Measurements from ENCODE around the gene WNT2.

The WNT2 gene

DNA sequence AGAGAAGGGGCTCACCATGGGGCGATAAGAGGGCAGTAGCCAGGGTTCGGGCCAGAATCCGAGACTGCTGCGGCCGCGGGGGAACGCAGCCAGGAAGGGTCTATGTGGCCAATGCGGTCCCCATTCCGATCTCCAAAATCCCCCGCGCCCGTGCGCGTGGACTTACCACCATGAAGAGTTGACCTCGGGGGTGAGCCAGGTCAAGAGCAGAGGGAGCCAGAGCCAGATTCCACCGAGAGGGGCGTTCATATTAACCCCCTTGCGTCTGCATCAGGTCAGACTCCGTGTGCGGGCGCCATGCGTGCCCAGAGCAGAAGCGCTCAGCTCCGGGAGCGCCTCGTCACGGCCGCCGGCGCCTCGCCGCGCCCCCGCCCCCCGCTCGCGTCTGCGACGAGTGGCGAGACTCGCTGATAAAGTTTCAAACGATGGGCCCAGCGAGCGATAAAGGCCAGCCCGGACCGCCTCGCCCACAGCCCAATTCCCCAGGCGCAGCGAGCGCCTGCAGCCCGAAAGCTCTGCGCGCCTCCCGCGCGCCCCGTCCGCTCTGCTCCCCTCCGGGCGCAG is at the start of gene WNT2:
TSS of gene WNT2 (minus strand) at position 318 of the 564 bp plus-strand sequence. CDS start at position 249, 69 bp downstream.
- Histone ChIP-seq H3K9me3 (ENCODE audit: control insufficient read depth in 1 of 2, low read length in 2 of 2) (no peaks in the 10 kb centered on the region), H3K36me3 (ENCODE audit: control insufficient read depth in 1 of 2, insufficient read depth in 2 of 2, low read length in 2 of 2) (no peaks in the 10 kb centered on the region), H3K27ac (ENCODE audit: low read length) (no peak within 1 kb of the TSS), H3K4me3 (ENCODE audit: low read depth in 1 of 2, low read length in 2 of 2) (peak within 1 kb of the TSS; percentile 51 to 79), H3K27me3 (ENCODE audit: low read depth, low read length) (peaks cover 35% of the 10 kb centered on the region), H3K4me1 (ENCODE audit: control insufficient read depth in 1 of 2, insufficient read depth in 2 of 2, low read length in 2 of 2) (peaks cover 0 to 22% of the 10 kb centered on the region in 2 donors)

DNA sequence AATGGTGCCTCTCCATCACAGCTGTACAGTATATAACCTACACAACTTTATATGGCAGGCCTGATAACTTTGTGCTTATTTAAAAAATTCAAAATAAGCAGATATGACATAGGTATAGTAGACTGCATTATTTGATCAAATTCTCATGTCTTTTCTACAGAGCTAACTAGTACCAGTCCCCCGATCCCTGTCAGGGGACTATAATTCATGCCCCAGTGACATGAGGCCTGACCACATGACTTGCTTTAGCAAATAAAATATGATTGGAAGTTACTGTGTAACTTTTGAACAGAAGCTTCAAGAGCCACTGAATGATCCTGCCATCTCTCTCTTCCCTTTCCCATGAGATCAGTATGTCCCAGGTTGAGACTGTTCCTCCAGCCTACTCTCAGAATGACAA is 49.2 kb upstream of the WNT2 start:
- H3K36me3 ChIP-seq (ENCODE audit: control insufficient read depth in 1 of 2, insufficient read depth in 2 of 2, low read length in 2 of 2), result no peaks in the 10 kb centered on the region

DNA sequence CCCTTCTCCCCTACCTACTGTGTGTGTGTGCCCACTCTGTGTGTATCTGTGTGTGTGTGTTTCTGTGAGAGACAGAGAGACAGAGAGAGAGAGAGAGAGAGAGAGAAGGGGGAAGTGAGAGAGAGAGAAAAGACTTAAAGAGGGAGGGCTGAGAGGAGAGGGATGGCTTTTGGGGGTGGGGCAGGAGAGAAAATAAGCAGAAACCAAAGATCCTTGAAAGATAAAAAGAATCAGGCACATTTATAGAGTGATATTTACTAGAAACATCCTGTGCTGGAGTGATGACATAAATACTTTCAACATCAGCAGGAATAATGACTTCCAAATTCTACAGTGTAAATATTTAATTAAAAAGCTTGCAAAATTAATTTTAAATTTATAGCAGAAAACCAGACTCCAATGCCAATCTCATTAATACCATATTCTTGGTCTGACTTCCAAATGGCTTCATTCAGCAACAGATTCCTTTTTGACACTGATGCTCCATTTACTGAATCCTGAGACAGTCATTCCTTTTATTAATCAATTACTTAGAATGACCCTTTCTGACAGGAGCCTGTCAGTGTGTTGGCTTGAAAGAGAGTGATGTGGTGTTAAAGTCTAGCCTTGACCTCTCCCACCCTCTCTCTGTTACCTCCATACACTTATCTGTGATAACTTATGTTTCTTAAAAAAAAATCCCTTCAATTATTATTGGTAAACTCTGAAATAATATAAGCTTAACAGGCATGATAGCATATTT is 41.7 kb upstream of the WNT2 start:
- Histone ChIP-seq H3K4me3 (ENCODE audit: low read depth in 1 of 2, low read length in 2 of 2) (no peak overlapping the region), H3K4me1 (ENCODE audit: control insufficient read depth in 1 of 2, insufficient read depth in 2 of 2, low read length in 2 of 2) (no peaks in the 10 kb centered on the region), H3K27me3 (ENCODE audit: low read depth, low read length) (no peaks in the 10 kb centered on the region), H3K9me3 (ENCODE audit: control insufficient read depth in 1 of 2, low read length in 2 of 2) (no peaks in the 10 kb centered on the region), H3K36me3 (ENCODE audit: control insufficient read depth in 1 of 2, insufficient read depth in 2 of 2, low read length in 2 of 2) (no peaks in the 10 kb centered on the region), H3K27ac (ENCODE audit: low read length) (no peak overlapping the region)

More for the DNA sequence above, 49.2 kb upstream of the WNT2 start:
- Histone ChIP-seq H3K4me1 (ENCODE audit: control insufficient read depth in 1 of 2, insufficient read depth in 2 of 2, low read length in 2 of 2) (no peaks in the 10 kb centered on the region), H3K27me3 (ENCODE audit: low read depth, low read length) (no peaks in the 10 kb centered on the region), H3K4me3 (ENCODE audit: low read depth in 1 of 2, low read length in 2 of 2) (no peak overlapping the region), H3K27ac (ENCODE audit: low read length) (no peak overlapping the region), H3K9me3 (ENCODE audit: control insufficient read depth in 1 of 2, low read length in 2 of 2) (no peaks in the 10 kb centered on the region)

DNA sequence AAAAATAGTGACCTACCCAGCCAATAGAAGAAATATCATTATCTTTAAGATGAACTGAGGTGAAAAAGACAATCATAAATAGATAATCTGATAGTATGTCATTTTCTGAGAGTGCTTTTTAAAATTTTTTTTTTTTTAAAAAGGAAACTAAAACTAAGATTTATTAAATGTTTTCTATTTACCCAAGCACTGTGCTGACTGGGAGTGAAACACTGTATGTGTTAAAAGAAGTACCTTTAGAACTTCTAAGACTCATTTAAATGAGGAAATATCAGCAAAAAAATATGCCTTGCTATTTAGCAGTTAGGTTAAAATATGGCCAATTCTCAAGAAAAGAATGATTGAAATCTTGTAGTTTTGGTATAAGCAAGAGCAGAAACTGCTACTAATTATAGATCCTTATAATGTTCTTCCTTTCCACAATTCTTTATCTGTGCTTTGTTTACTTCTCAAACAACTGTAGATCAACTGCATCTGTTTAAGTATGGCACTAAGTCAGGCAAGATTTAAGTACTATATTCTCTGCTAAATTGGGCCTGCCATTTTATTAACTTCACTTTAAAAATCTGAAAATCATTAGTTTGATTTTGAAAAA is 39.5 kb upstream of the WNT2 start:
- Histone ChIP-seq H3K36me3 (ENCODE audit: control insufficient read depth in 1 of 2, insufficient read depth in 2 of 2, low read length in 2 of 2) (no peaks in the 10 kb centered on the region), H3K27me3 (ENCODE audit: low read depth, low read length) (no peaks in the 10 kb centered on the region), H3K4me1 (ENCODE audit: control insufficient read depth in 1 of 2, insufficient read depth in 2 of 2, low read length in 2 of 2) (no peaks in the 10 kb centered on the region), H3K4me3 (ENCODE audit: low read depth in 1 of 2, low read length in 2 of 2) (no peak overlapping the region), H3K9me3 (ENCODE audit: control insufficient read depth in 1 of 2, low read length in 2 of 2) (no peaks in the 10 kb centered on the region), H3K27ac (ENCODE audit: low read length) (no peak overlapping the region)

GRCh38 chr7:117350027-117350426 is 27.2 kb upstream of the WNT2 start:
- Histone ChIP-seq H3K36me3 (ENCODE audit: control insufficient read depth in 1 of 2, insufficient read depth in 2 of 2, low read length in 2 of 2) (no peaks in the 10 kb centered on the region), H3K27me3 (ENCODE audit: low read depth, low read length) (no peaks in the 10 kb centered on the region), H3K27ac (ENCODE audit: low read length) (no peak overlapping the region), H3K4me1 (ENCODE audit: control insufficient read depth in 1 of 2, insufficient read depth in 2 of 2, low read length in 2 of 2) (no peaks in the 10 kb centered on the region), H3K9me3 (ENCODE audit: control insufficient read depth in 1 of 2, low read length in 2 of 2) (no peaks in the 10 kb centered on the region), H3K4me3 (ENCODE audit: low read depth in 1 of 2, low read length in 2 of 2) (no peak overlapping the region)

GRCh38 chr7:117349570-117349969 is 26.7 kb upstream of the WNT2 start:
- Histone ChIP-seq H3K9me3 (ENCODE audit: control insufficient read depth in 1 of 2, low read length in 2 of 2) (no peaks in the 10 kb centered on the region), H3K4me1 (ENCODE audit: control insufficient read depth in 1 of 2, insufficient read depth in 2 of 2, low read length in 2 of 2) (no peaks in the 10 kb centered on the region), H3K36me3 (ENCODE audit: control insufficient read depth in 1 of 2, insufficient read depth in 2 of 2, low read length in 2 of 2) (no peaks in the 10 kb centered on the region), H3K27ac (ENCODE audit: low read length) (no peak overlapping the region), H3K27me3 (ENCODE audit: low read depth, low read length) (no peaks in the 10 kb centered on the region), H3K4me3 (ENCODE audit: low read depth in 1 of 2, low read length in 2 of 2) (no peak overlapping the region)

DNA sequence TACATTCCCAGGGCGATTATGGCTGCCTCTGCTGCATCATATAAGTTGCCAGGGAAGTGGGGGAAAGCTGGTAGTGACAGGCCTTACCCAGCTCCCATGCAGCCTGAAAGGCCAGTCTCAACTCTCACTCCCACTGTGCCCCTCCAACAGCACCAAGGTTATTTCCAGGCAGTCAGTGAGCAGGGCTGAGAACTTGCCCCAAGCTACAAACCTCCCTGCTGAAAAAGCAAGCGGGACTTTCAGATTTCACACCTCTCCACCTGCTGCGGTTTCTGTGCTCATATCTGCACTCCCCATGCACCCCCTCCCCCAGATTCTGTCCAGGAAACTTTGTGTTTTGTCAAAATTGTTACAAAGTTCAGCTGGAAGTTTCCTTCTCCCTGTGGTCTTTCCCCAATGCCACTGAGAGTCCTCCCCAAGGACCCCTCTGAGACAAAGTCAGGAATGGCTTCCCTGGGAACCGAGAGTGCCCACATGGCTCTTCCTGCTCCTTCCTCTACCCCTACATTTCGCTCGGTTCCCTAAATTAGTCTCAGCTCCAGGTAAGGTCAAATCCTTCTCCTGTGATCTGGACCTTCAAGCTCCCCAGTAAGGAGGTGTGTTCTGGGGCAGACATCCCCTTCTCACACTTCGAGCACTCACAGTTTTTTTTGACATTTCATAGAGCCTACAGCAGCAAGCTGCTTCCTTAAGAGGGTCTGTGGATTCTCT is 25.3 kb upstream of the WNT2 start:
- H3K4me1 ChIP-seq (ENCODE audit: control insufficient read depth in 1 of 2, insufficient read depth in 2 of 2, low read length in 2 of 2), result no peaks in the 10 kb centered on the region
- H3K9me3 ChIP-seq (ENCODE audit: control insufficient read depth in 1 of 2, low read length in 2 of 2), result no peaks in the 10 kb centered on the region
- no peak overlapping the region for H3K4me3 ChIP-seq (ENCODE audit: low read depth in 1 of 2, low read length in 2 of 2)
- no peaks in the 10 kb centered on the region for H3K36me3 ChIP-seq (ENCODE audit: control insufficient read depth in 1 of 2, insufficient read depth in 2 of 2, low read length in 2 of 2)
- no peaks in the 10 kb centered on the region for H3K27me3 ChIP-seq (ENCODE audit: low read depth, low read length)
- no peak overlapping the region for H3K27ac ChIP-seq (ENCODE audit: low read length)

DNA sequence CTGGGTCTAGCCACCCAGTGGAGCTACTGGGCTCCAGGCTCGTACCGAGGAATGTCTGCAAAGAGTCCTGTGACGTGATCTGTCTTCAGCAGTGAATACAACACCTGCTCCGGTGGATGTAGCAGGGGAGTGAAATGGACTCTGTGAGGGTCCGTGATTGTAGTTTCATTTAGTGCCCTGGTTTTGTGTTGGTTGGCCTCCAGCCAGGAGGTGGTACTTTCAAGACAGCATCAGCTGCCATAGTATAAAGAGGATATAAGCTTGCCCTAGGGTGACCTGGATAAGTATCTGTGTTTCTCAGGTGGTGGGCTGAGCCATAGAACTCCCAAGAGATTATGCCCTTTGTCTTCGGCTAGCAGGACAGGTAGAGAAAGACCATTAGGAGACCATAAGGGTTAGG is 24.6 kb upstream of the WNT2 start:
- H3K36me3 ChIP-seq (ENCODE audit: control insufficient read depth in 1 of 2, insufficient read depth in 2 of 2, low read length in 2 of 2), result no peaks in the 10 kb centered on the region
- H3K4me3 ChIP-seq (ENCODE audit: low read depth in 1 of 2, low read length in 2 of 2), result no peak overlapping the region
- no peaks in the 10 kb centered on the region for H3K27me3 ChIP-seq (ENCODE audit: low read depth, low read length)
- no peaks in the 10 kb centered on the region for H3K9me3 ChIP-seq (ENCODE audit: control insufficient read depth in 1 of 2, low read length in 2 of 2)
- no peak overlapping the region for H3K27ac ChIP-seq (ENCODE audit: low read length)
- H3K4me1 ChIP-seq (ENCODE audit: control insufficient read depth in 1 of 2, insufficient read depth in 2 of 2, low read length in 2 of 2), result no peaks in the 10 kb centered on the region

GRCh38 chr7:117346161-117346560 is 23.3 kb upstream of the WNT2 start:
- H3K27me3 ChIP-seq (ENCODE audit: low read depth, low read length), result no peaks in the 10 kb centered on the region
- H3K36me3 ChIP-seq (ENCODE audit: control insufficient read depth in 1 of 2, insufficient read depth in 2 of 2, low read length in 2 of 2), result no peaks in the 10 kb centered on the region

DNA sequence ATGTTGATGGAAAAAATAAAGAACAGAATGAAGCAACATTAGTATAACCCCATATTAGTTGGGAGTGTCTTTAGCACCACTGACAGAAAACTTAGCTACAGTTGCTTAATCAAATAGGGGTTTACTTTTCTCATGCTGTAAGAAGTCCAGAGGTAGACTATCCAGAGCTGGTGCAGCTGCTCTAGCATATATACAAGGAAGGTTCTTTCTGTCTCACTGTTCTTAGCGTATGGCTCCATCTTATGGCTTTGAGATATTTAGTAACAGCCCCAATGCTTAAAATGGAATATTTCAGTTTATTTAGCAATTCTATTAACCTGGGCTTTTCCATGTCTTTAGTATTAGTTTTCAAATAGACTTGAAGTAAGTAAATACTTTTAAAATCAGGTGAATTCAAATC is 15.2 kb upstream of the WNT2 start:
- H3K4me1 ChIP-seq (ENCODE audit: control insufficient read depth in 1 of 2, insufficient read depth in 2 of 2, low read length in 2 of 2), result no peaks in the 10 kb centered on the region
- H3K9me3 ChIP-seq (ENCODE audit: control insufficient read depth in 1 of 2, low read length in 2 of 2), result no peaks in the 10 kb centered on the region
- no peak overlapping the region for H3K27ac ChIP-seq (ENCODE audit: low read length)
- H3K36me3 ChIP-seq (ENCODE audit: control insufficient read depth in 1 of 2, insufficient read depth in 2 of 2, low read length in 2 of 2), result no peaks in the 10 kb centered on the region
- no peaks in the 10 kb centered on the region for H3K27me3 ChIP-seq (ENCODE audit: low read depth, low read length)
- no peak overlapping the region for H3K4me3 ChIP-seq (ENCODE audit: low read depth in 1 of 2, low read length in 2 of 2)

More at GRCh38 chr7:117346161-117346560, 23.3 kb upstream of the WNT2 start:
- Histone ChIP-seq H3K9me3 (ENCODE audit: control insufficient read depth in 1 of 2, low read length in 2 of 2) (no peaks in the 10 kb centered on the region), H3K4me1 (ENCODE audit: control insufficient read depth in 1 of 2, insufficient read depth in 2 of 2, low read length in 2 of 2) (no peaks in the 10 kb centered on the region), H3K27ac (ENCODE audit: low read length) (no peak overlapping the region), H3K4me3 (ENCODE audit: low read depth in 1 of 2, low read length in 2 of 2) (no peak overlapping the region)

GRCh38 chr7:117333168-117333567 is 10.3 kb upstream of the WNT2 start:
- H3K9me3 ChIP-seq (ENCODE audit: control insufficient read depth in 1 of 2, low read length in 2 of 2), result no peaks in the 10 kb centered on the region
- no peaks in the 10 kb centered on the region for H3K36me3 ChIP-seq (ENCODE audit: control insufficient read depth in 1 of 2, insufficient read depth in 2 of 2, low read length in 2 of 2)
- H3K27ac ChIP-seq (ENCODE audit: low read length), result no peak overlapping the region
- H3K4me3 ChIP-seq (ENCODE audit: low read depth in 1 of 2, low read length in 2 of 2), result no peak overlapping the region
- no peaks in the 10 kb centered on the region for H3K4me1 ChIP-seq (ENCODE audit: control insufficient read depth in 1 of 2, insufficient read depth in 2 of 2, low read length in 2 of 2)
- H3K27me3 ChIP-seq (ENCODE audit: low read depth, low read length), result no peaks in the 10 kb centered on the region
